Middle frontal gyrus (tissue), 1 donor: ENCODE measurements around the gene ADPRHL1.
"Not testable (repeated sequence)": the region's sequence is repeated elsewhere in the genome, so short reads cannot be mapped to it uniquely, and the experiment has no call there.

Source experiments
- DNase-seq: peaks from one replicate; pipeline ENCODE4 v3.0.0-alpha.2; 2015; ENCODE audit warnings: low spot score; ENCODE audit errors: extremely low spot score

The ADPRHL1 gene

GRCh38 chr13:113373811-113374485, 79.3 kb downstream of the ADPRHL1 start:
- DNase-seq: no peak

GRCh38 chr13:113371701-113372100, 81.6 kb downstream of the ADPRHL1 start:
- not testable (repeated sequence) for DNase-seq

- DNase-seq: no peak
Observed at GRCh38 chr13:113371061-113371460, 82.2 kb downstream of the ADPRHL1 start.

- no peak for DNase-seq
Observed at GRCh38 chr13:113369881-113370280, 83.4 kb downstream of the ADPRHL1 start.

GRCh38 chr13:113369189-113369588, 84.1 kb downstream of the ADPRHL1 start:
- DNase-seq: no peak

GRCh38 chr13:113368353-113368752, 84.9 kb downstream of the ADPRHL1 start:
- not testable (repeated sequence) for DNase-seq

- no peak for DNase-seq
Observed at GRCh38 chr13:113367771-113368170, 85.5 kb downstream of the ADPRHL1 start.

- DNase-seq: no peak
Observed at GRCh38 chr13:113367020-113367560, 86.2 kb downstream of the ADPRHL1 start.

- DNase-seq: no peak
Observed at GRCh38 chr13:113365971-113366588, 87.2 kb downstream of the ADPRHL1 start.

GRCh38 chr13:113365583-113365970, 87.7 kb downstream of the ADPRHL1 start:
- no peak for DNase-seq

- no peak for DNase-seq
Observed at GRCh38 chr13:113364901-113365582, 88.2 kb downstream of the ADPRHL1 start.

- no peak for DNase-seq
Observed at GRCh38 chr13:113364311-113364889, 88.9 kb downstream of the ADPRHL1 start.

GRCh38 chr13:113361406-113361805, 91.9 kb downstream of the ADPRHL1 start:
- DNase-seq: no peak

- DNase-seq: no peak
Observed at GRCh38 chr13:113360446-113360845, 92.8 kb downstream of the ADPRHL1 start.

- DNase-seq: no peak
Observed at GRCh38 chr13:113359571-113359970, 93.7 kb downstream of the ADPRHL1 start.

GRCh38 chr13:113358653-113359190, 94.6 kb downstream of the ADPRHL1 start:
- DNase-seq: no peak

- DNase-seq: no peak
Observed at GRCh38 chr13:113357529-113357928, 95.8 kb downstream of the ADPRHL1 start.

- no peak for DNase-seq
Observed at GRCh38 chr13:113356596-113356995, 96.7 kb downstream of the ADPRHL1 start.

- DNase-seq: no peak
Observed at GRCh38 chr13:113355621-113356020, 97.7 kb downstream of the ADPRHL1 start.

GRCh38 chr13:113354831-113355610, 98.3 kb downstream of the ADPRHL1 start:
- no peak for DNase-seq

- DNase-seq: no peak
Observed at GRCh38 chr13:113353254-113353653, 100.0 kb downstream of the ADPRHL1 start.
